Right ventricle myocardium inferior (tissue), 1 donor: Measurements from ENCODE around the gene ZNF536. TPM values are rescaled to one million over a fixed set of nuclear protein-coding genes. Genes with fewer than 3 reads are reported as not detected.

Source experiments
- ATAC-seq: fragments of 200-7000 bp; cut with Tn5 transposase; one replicate; pipeline ENCODE4 v1.9.1; 2020; ENCODE audit warnings: mild to moderate bottlenecking, moderate library complexity
- DNase-seq: peaks from one replicate; pipeline ENCODE4 v3.0.0; 2021; ENCODE audit errors: missing footprints
- intact Hi-C: fragments of 100-400 bp; cut with DNase I; formaldehyde crosslinking; loops from one replicate; pipeline ENCODE4 v1.11.0; 2022
- total RNA-seq: library from RNA; stranded (reverse); fragmentation: NEBNext Ultra II Directional; extraction: Animal tissue kit (Norgen Biotek cat#: 25700); gene quantifications from one replicate; pipeline ENCODE4 v1.2.1, GENCODE V29; 2021
- donor health status: DM: no; HTN: yes; CAD: no; lungs with severe emphysema.

ZNF536 gene
- total RNA-seq, 1 donor from 2014 or later: 2.2 TPM

DNA sequence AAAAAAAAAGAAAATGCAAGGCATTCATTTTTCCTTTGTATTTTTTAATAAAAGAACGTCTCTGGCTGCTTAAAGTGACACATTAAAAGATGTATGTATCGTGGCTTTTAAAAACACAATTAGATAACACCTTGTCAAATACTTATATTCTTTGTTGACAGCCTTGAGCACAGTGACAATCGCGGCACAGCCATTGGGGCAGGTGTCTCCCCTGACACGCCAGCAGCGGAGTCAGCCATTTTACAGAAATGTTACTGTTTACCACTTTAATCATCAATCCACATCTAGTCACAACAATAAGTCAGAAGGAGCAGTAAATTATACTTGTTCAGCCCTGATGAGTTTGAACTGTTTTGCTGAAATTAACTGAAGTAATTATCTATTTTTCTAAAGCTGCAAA is 224.1 kb downstream of the ZNF536 start:
- intact Hi-C loops: no loop called here
- ATAC-seq (no peak), DNase-seq (no peak)

DNA sequence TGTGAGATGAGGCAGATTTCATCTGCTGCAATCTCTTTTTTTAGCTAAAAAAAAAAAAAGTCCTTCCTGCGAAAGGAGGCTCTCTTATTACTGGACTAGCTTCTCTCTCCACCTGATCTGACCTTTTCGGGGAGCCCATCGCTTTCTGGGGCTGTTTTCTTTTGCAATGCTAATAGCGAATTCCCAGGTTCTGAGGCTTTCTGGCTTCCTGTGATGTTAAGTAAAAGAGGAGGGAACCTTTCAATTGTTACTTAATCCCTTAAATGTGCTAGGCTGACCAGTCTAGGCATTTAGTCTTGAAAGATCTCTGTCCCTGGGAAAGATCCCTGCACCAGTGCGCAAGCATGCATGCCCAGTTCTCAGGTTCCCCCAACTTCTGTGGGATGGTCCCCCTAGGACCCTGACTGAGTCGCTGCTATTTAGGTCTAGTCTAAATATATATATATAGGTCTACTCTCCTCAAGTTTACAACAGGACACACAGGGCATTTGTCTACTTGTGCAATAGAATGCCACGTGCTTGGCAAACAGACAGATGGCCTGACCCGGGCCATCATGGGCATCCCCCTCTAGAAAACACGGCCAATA is 224.7 kb downstream of the ZNF536 start:
- no peak for ATAC-seq
- DNase-seq: no peak
- intact Hi-C loops: no loop called here

DNA sequence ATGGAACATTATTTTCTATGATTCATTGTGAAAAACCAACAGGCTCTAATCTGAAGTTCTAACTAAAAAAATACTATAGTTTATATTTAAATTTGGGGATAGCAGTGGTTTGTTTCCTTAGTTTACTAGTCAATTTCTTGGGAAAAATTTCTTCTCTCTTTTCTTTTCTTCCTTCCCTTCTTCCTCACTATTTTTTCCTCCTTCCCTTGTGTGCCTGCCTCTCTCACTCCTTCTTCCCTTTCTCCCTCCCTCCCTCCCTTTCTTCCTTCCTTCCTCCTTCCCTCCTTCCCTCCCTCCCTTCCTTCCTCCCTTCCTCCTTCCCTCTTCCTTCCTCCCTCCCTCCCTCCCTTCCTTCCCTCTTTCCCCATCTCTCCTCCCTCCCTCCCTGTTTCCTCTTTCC is 226.5 kb downstream of the ZNF536 start:
- intact Hi-C loops: no loop called here
- DNase-seq (no peak), ATAC-seq (no peak)

DNA sequence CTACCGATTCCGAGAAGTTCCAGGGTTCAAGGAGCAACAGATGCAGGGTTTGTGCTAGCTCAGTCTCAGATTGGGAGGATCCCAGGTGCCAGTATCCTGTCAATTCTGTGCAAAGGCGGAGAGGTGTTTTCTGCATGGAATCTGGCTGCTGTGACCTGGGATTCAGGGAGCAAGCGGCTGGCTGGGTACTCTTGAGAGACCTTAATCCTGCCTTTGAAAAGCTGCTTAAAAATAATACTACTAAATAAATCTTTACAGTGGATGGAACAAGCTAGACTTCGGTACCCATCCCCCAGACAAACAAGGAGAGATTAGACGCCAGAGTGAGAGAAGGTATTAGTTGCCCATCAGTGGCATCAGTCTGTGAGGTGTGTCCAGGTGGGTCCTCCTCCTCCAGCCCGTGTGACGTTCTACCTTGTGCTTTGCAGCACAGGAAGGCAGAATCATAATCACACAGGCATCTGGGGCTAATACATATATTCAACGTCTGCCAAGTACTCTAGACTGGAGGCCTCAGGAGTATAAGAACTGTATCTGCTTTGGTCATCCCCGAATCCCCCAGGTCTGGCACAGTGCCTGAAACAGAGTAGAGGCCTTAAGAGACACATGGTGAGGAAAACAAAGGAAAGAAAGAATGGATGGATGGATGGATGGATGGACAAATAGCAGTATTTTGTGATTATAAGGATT is 230.6 kb downstream of the ZNF536 start:
- ATAC-seq: no peak
- intact Hi-C loops: no loop called here
- DNase-seq: no peak

DNA sequence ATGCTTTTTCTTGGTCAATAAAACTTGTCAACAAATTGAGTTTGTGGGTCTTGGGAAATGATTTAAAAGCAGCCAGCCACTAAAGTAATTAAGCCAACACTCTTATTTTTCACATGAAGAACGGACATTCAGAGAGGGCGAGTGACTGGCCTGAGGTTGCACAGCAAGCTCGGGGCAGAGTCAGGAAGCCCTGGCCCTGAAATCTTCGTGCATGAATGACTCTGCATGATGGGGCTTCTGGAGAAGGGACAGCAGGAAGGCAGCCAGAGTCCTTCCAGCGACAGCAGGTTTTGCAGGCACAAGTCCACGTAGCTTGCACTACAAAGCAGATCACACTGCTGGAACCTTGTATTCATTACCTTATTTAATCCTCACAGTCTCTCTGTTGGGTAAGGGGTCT is 232.5 kb downstream of the ZNF536 start:
- DNase-seq (no peak), ATAC-seq (no peak)
- intact Hi-C loops: no loop called here

DNA sequence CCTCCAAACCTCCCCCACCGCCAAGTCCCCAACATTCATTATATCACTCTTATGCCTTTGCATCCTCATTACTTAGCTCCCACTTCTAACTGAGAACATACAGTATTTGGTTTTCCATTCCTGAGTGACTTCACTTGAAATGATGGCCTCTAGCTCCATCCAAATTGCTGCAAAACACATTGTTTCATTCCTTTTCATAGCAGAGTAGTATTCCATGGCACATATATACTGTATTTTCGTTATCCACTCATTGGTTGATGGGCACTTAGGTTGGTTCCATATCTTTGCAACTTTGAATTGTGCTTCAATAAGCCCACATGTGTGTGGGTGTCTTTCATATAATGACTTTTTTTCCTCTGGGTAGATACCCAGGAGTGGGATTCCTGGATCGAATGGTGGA is 233.1 kb downstream of the ZNF536 start:
- intact Hi-C loops: no loop called here
- DNase-seq: no peak
- ATAC-seq: no peak

DNA sequence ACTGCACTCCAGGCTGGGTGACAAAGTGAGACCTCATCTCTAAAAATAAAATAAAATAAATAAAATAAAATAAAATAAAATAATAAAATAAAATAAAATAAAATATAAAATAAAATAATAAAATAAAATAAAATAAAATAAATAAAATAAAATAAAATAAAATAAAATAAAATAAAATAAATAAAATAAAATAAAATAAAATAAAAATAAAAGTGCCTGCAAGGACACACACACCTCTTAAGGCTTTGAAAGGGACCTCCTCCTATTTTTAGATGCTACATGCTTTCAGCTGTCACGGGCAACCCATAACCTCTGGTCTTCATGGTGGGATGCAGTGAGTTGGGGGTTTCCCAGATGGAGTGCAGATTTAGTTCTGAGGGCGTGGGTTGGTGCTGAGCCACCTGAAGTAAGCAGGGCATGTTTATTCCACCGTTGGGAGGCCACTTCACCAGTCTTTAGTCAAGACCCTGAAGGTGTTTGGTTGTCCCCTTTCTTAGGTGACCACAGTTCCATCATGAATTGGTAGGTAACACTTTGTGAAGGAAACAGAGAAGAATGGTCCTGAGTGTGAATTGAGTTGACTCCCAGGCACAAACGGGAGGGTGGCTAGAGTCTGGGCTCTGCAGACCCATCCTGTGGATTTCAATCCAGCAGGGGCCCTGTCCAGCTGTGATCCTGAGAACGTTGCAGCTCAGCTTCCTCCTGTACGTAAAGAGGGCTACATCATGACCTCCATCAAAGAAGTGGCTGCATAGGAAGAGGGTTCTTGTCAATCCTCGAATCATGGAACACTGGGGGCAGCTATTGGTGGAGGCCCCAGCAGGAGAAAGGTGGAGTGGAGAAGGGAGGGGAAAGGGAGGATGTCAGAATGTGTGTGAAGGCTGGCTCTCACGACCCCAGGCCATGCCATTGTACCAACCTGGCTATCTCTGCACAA is 234.2 kb downstream of the ZNF536 start:
- DNase-seq: no peak
- intact Hi-C loops: no loop called here

More for the DNA sequence above, 234.2 kb downstream of the ZNF536 start:
- ATAC-seq: no peak
